Endothelial cell of umbilical vein (primary cell): ENCODE results near the gene SAPCD2. TPM values are rescaled to one million over a fixed set of nuclear protein-coding genes. Genes with fewer than 3 reads are reported as not detected.

Source experiments
- BruUV-seq: library from RNA; stranded (reverse); fragments of 400-500 nt; replicated peaks from 2 replicates; lab custom pipeline; 2021; lab: Mats Ljungman, UMichigan
- CTCF ChIA-PET: fragments of 300-600, 350-600 bp; sonication (Branson Sonifier 250); formaldehyde crosslinking; loops from one replicate; lab custom pipeline; 2021; ENCODE audit warnings: antibody characterized with exemption, inconsistent platforms; lab: Charles Lee
- POLR2A ChIA-PET: fragments of 300-600, 350-600 bp; sonication (Branson Sonifier 250); formaldehyde crosslinking; loops from one replicate; lab custom pipeline; 2021; ENCODE audit warnings: antibody characterized with exemption, inconsistent platforms; lab: Charles Lee
- DNase-seq: peaks from one replicate; pipeline ENCODE4 v3.0.0-alpha.2; 2011; ENCODE audit warnings: low read depth, low spot score
- FAIRE-seq: peaks from 2 replicates; lab custom pipeline; 2011; peaks lifted over from hg19 to GRCh38; lab: Jason Lieb, UNC
- H2AFZ ChIP-seq: 2 replicates; pipeline ENCODE4 v1.6.0; 2012; ENCODE audit warnings: low read depth, low read length, control low read depth, inconsistent platforms
- H3K27ac ChIP-seq: 2 replicates; pipeline ENCODE4 v1.5.1; 2011; ENCODE audit warnings: low read depth, mild to moderate bottlenecking, control low read depth, low read length, moderate library complexity; ENCODE audit not compliant: insufficient read depth
- H3K27me3 ChIP-seq, 2 experiments: 2 replicates each; pipeline versions ENCODE4 v1.6.0 to v1.6.1; 2011; ENCODE audit warnings: low read length in 2 of 2, mixed read lengths in 1 of 2; ENCODE audit not compliant: control insufficient read depth in 2 of 2, insufficient read depth in 2 of 2
- H3K36me3 ChIP-seq, 2 experiments: 2 replicates in 1 of 2; 3 replicates in 1 of 2; pipeline ENCODE4 v1.5.1; 2011; ENCODE audit warnings: low read length in 2 of 2, mild to moderate bottlenecking in 1 of 2, moderate library complexity in 1 of 2; ENCODE audit not compliant: control insufficient read depth in 2 of 2, insufficient read depth in 2 of 2; ENCODE audit errors: extremely low read depth in 1 of 2
- H3K4me1 ChIP-seq: 3 replicates; pipeline ENCODE4 v1.5.1; 2011; ENCODE audit warnings: mild to moderate bottlenecking, low read length; ENCODE audit not compliant: control insufficient read depth, insufficient read depth; ENCODE audit errors: extremely low read depth
- H3K4me2 ChIP-seq: 2 replicates; pipeline ENCODE4 v1.6.1; 2011; ENCODE audit warnings: low read length, control low read depth, mixed read lengths; ENCODE audit not compliant: insufficient read depth
- H3K4me3 ChIP-seq, 3 experiments: fragments of 200-600 bp in 1 of 3; sonication (generic), shearing (Covaris generic) in 1 of 3; replicated peaks in 1 of 3; 2 replicates each; pipeline ENCODE4 v1.5.1; 2011 to 2016; ENCODE audit warnings: control low read depth in 3 of 3, low read length in 3 of 3, mild to moderate bottlenecking in 2 of 3, inconsistent platforms in 1 of 3, low read depth in 1 of 3, moderate library complexity in 1 of 3; ENCODE audit not compliant: insufficient read depth in 1 of 3
- H3K79me2 ChIP-seq: 2 replicates; pipeline ENCODE4 v1.6.0; 2012; ENCODE audit warnings: low read length, inconsistent platforms; ENCODE audit not compliant: control insufficient read depth, insufficient read depth
- H3K9ac ChIP-seq: replicated peaks from 2 replicates; pipeline ENCODE3; 2011; ENCODE audit warnings: low read length, control low read depth; ENCODE audit not compliant: insufficient read depth; ENCODE audit errors: extremely low read depth
- H3K9me1 ChIP-seq: replicated peaks from 3 replicates; pipeline ENCODE4 v1.6.0; 2011; ENCODE audit warnings: mild to moderate bottlenecking, low read length; ENCODE audit not compliant: control insufficient read depth, insufficient read depth; ENCODE audit errors: extremely low read depth
- H3K9me3 ChIP-seq: replicated peaks from 2 replicates; pipeline ENCODE4 v1.5.1; 2012; ENCODE audit warnings: low read length, inconsistent platforms; ENCODE audit not compliant: control insufficient read depth, insufficient read depth
- H4K20me1 ChIP-seq: replicated peaks from 2 replicates; pipeline ENCODE3; 2011; ENCODE audit warnings: mild to moderate bottlenecking, low read length; ENCODE audit not compliant: control insufficient read depth, insufficient read depth; ENCODE audit errors: extremely low read depth
- FOS ChIP-seq: IDR thresholded peaks from 2 replicates; pipeline ENCODE4 v1.6.1; 2011; ENCODE audit warnings: mild to moderate bottlenecking, low read length, moderate library complexity, borderline replicate concordance; ENCODE audit not compliant: insufficient read depth
- dilution Hi-C: fragments of 300-500 bp; cut with MboI; formaldehyde crosslinking; loops from one replicate; pipeline ENCODE4 v1.15.0; 2019; ENCODE audit warnings: low sequenced_read_pairs; ENCODE audit not compliant: extremely low pct_ligation_motif_present
- intact Hi-C: fragments of 100-400 bp; cut with micrococcal nuclease; formaldehyde crosslinking; loops from one replicate; pipeline ENCODE4 v1.10.0; 2022
- polyA plus RNA-seq, 4 experiments: library from polyadenylated mRNA; depleted of rRNA in 3 of 4; stranded (reverse) in 3 of 4; unstranded in 1 of 4; fragments of >200 nt; gene quantifications; 2 replicates each; pipeline versions ENCODE4 v1.2.1 to v1.2.3, GENCODE V29; 2011 to 2012; ENCODE audit warnings: missing spikeins in 1 of 4
- total RNA-seq: library from RNA; stranded (reverse); gene quantifications from 2 replicates; pipeline ENCODE4 v1.2.3, GENCODE V29; 2021
- TF ChIP-seq, protein P1 (sequence below), 2 donors: IDR thresholded peaks; 1 replicate in 1 of 2; 2 replicates in 1 of 2; pipeline ENCODE4 v1.5.1; 2011; ENCODE audit warnings: low read length in 2 of 2, mild to moderate bottlenecking in 2 of 2, moderate library complexity in 2 of 2, control low read depth in 1 of 2, inconsistent platforms in 1 of 2, low read depth in 1 of 2; ENCODE audit not compliant: insufficient read depth in 1 of 2; ENCODE audit errors: extremely low read depth in 1 of 2

Gene SAPCD2
- total and polyA plus RNA-seq, 2 donors (not counting 3 experiments of a cell fraction or from before 2014, with no cell fraction given) = 11.5 to 27.8 TPM

- TF ChIP-seq FOS = no peak
- TF ChIP-seq, protein P1, sequence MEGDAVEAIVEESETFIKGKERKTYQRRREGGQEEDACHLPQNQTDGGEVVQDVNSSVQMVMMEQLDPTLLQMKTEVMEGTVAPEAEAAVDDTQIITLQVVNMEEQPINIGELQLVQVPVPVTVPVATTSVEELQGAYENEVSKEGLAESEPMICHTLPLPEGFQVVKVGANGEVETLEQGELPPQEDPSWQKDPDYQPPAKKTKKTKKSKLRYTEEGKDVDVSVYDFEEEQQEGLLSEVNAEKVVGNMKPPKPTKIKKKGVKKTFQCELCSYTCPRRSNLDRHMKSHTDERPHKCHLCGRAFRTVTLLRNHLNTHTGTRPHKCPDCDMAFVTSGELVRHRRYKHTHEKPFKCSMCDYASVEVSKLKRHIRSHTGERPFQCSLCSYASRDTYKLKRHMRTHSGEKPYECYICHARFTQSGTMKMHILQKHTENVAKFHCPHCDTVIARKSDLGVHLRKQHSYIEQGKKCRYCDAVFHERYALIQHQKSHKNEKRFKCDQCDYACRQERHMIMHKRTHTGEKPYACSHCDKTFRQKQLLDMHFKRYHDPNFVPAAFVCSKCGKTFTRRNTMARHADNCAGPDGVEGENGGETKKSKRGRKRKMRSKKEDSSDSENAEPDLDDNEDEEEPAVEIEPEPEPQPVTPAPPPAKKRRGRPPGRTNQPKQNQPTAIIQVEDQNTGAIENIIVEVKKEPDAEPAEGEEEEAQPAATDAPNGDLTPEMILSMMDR (IDR thresholded peaks at IDR 0.05; ENCODE audit: extremely low read depth in 1 of 2, insufficient read depth in 1 of 2, low read depth in 1 of 2, low read length in 2 of 2) = peak; percentile 86 to 97
- Histone ChIP-seq H3K4me2 (no peak overlapping the region), H3K4me1 (peaks cover under 1% of the 10 kb centered on the region), H4K20me1 (no peaks in the 10 kb centered on the region), H3K27me3 (no peaks in the 10 kb centered on the region), H3K79me2 (peaks cover 4% of the 10 kb centered on the region), H3K9me1 (no peaks in the 10 kb centered on the region), H3K9ac (no peak overlapping the region), H3K9me3 (no peaks in the 10 kb centered on the region), H2AFZ (no peak overlapping the region), H3K27ac (no peak overlapping the region), H3K4me3 (no peak overlapping the region), H3K36me3 (no peaks in the 10 kb centered on the region)
- POLR2A ChIA-PET = interaction anchor here (1.0 kb wide), 1 partner anchor 17 kb away, joined by 4 read pairs; no protein-coding TSS in a partner anchor
- DNase-seq = peak; percentile 31
- intact Hi-C loops (loop anchor here (1.0 kb wide), 2 partner anchors 35 to 277 kb away; no protein-coding TSS in a partner anchor), dilution Hi-C loops (no loop called here)
- peak; percentile 63 for FAIRE-seq
- no TSS peak for BruUV-seq
- CTCF ChIA-PET = interaction anchor here (0.6 to 2.3 kb wide), 22 partner anchors 9 to 286 kb away, joined by 3 to 52 read pairs (median 8); partner anchors contain the start of genes MAN1B1, NPDC1, RNF224 and TMEM141
Measured at GRCh38 chr9:137064027-137064879, 6.1 kb downstream of the SAPCD2 start.
